Gastrocnemius medialis (tissue), 4 donors: ENCODE results near the gene TUBB.

Experiments
- CTCF ChIP-seq, 5 experiments: fragments of 450-650 bp in 3 of 5; fragments of 200-600 bp in 2 of 5; sonication (generic) in 2 of 5; IDR thresholded peaks in 4 of 5; conservative IDR thresholded peaks in 1 of 5; 1 replicate in 4 of 5; 2 replicates in 1 of 5; pipeline ENCODE4 v1.5.1; 2016 to 2019; ENCODE audit warnings: antibody characterized with exemption in 5 of 5, mild to moderate bottlenecking in 3 of 5, moderate library complexity in 3 of 5
- POLR2A ChIP-seq, 2 donors: fragments of 450-650 bp; IDR thresholded peaks; one replicate each; pipeline ENCODE4 v1.6.1; 2017; ENCODE audit warnings: antibody characterized with exemption in 2 of 2, mild to moderate bottlenecking in 2 of 2, moderate library complexity in 2 of 2

- no peak for TF ChIP-seq POLR2A (IDR thresholded peaks at IDR 0.05)
- no peak for TF ChIP-seq CTCF (IDR thresholded peaks at IDR 0.05 in 4 of 5, conservative IDR thresholded peaks at IDR 0.05 in 1 of 5)
These were observed 7.7 kb upstream of the TUBB start for GRCh38 chr6:30712441-30712945.
